ENCODE measurements around the gene CCBE1.

- TF ChIP-seq CTCF (IDR thresholded peaks at IDR 0.05; ENCODE audit: poor library complexity, severe bottlenecking) (no peak), EZH2 (IDR thresholded peaks at IDR 0.05; ENCODE audit: borderline replicate concordance, insufficient read depth, low read length, poor library complexity, severe bottlenecking) (no peak), POLR2AphosphoS5 (IDR thresholded peaks at IDR 0.05) (no peak), SMC3 (conservative IDR thresholded peaks at IDR 0.05; ENCODE audit: poor library complexity) (no peak), REST (IDR thresholded peaks at IDR 0.05; ENCODE audit: borderline replicate concordance) (no peak), RAD21 (conservative IDR thresholded peaks at IDR 0.05) (no peak), EP300 (conservative IDR thresholded peaks at IDR 0.05; ENCODE audit: poor library complexity, severe bottlenecking) (no peak), MXI1 (conservative IDR thresholded peaks at IDR 0.05; ENCODE audit: poor library complexity, severe bottlenecking) (no peak), TAF1 (IDR thresholded peaks at IDR 0.05; ENCODE audit: low read depth) (no peak)
Observed at GRCh38 chr18:59570101-59570775, 127.0 kb downstream of the CCBE1 start.
